ENCODE data around the gene RAB36. TPM values are rescaled to one million over a fixed set of nuclear protein-coding genes. Genes with fewer than 3 reads are reported as not detected.

The RAB36 gene
- total and polyA plus RNA-seq, 9 of the 15 experiments (the other 6 are each of a cell fraction or from before 2014, with no cell fraction given): 0.04 to 0.50 (median 0.08) TPM; not detected in 3

GRCh38 chr22:23100124-23100801, 45.0 kb upstream of the RAB36 start (continued):
- peak; percentile 80 for TF ChIP-seq THAP12 (CRISPR knock-in tag; IDR thresholded peaks at IDR 0.05)
- no peak for TF ChIP-seq ETV1 (tag; conservative IDR thresholded peaks at IDR 0.05; ENCODE audit: low read depth)
- TF ChIP-seq NCOA1 (IDR thresholded peaks at IDR 0.05; ENCODE audit: low read depth): no peak
- no peak for TF ChIP-seq SNIP1 (IDR thresholded peaks at IDR 0.05; ENCODE audit: low read depth)
- TF ChIP-seq, protein P1, sequence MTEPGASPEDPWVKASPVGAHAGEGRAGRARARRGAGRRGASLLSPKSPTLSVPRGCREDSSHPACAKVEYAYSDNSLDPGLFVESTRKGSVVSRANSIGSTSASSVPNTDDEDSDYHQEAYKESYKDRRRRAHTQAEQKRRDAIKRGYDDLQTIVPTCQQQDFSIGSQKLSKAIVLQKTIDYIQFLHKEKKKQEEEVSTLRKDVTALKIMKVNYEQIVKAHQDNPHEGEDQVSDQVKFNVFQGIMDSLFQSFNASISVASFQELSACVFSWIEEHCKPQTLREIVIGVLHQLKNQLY (CRISPR knock-in tag; conservative IDR thresholded peaks at IDR 0.05): peak in 1 of 2 experiments; percentile 39; a peak in 1 of 4 replicates
- TF ChIP-seq KLF16 (IDR thresholded peaks at IDR 0.05): no peak
- TF ChIP-seq ZNF764 (CRISPR knock-in tag; IDR thresholded peaks at IDR 0.05; ENCODE audit: low read depth): no peak
- no peak for TF ChIP-seq HNRNPLL (IDR thresholded peaks at IDR 0.05; ENCODE audit: low read depth, low read length, poor library complexity, severe bottlenecking)
- TF ChIP-seq IRF9 (tag; IDR thresholded peaks at IDR 0.05): no peak
- TF ChIP-seq SRSF9 (IDR thresholded peaks at IDR 0.05; ENCODE audit: borderline replicate concordance, low read depth, low read length): no peak
- TF ChIP-seq DMBX1 (CRISPR knock-in tag; IDR thresholded peaks at IDR 0.05; ENCODE audit: borderline replicate concordance): no peak
- no peak for TF ChIP-seq POLR2G (IDR thresholded peaks at IDR 0.05; ENCODE audit: low read depth, low read length)
- TF ChIP-seq ZNF778 (CRISPR knock-in tag; IDR thresholded peaks at IDR 0.05): no peak
- no peak for TF ChIP-seq AFF1 (IDR thresholded peaks at IDR 0.05; ENCODE audit: low read depth in 1 of 2, partially characterized antibody in 2 of 2)
- TF ChIP-seq ZNF354B (CRISPR knock-in tag; IDR thresholded peaks at IDR 0.05): no peak
- no peak for TF ChIP-seq ZC3H8 (IDR thresholded peaks at IDR 0.05)
- TF ChIP-seq TAF7 (tag; IDR thresholded peaks at IDR 0.05): no peak
- no peak for TF ChIP-seq FOXK1 (CRISPR knock-in tag; IDR thresholded peaks at IDR 0.05; ENCODE audit: borderline replicate concordance)
- peak; percentile 31 to 64; a peak in 1 of 4 replicates for TF ChIP-seq TBL1XR1 (IDR thresholded peaks at IDR 0.05; ENCODE audit: low read length in 2 of 2)

Data from K562 (cell line).